Measurements from ENCODE around the gene SARS2. TPM values are rescaled to one million over a fixed set of nuclear protein-coding genes. Genes with fewer than 3 reads are reported as not detected.

The SARS2 gene
- total RNA-seq, 1 donor from 2014 or later = 8.2 TPM

DNA sequence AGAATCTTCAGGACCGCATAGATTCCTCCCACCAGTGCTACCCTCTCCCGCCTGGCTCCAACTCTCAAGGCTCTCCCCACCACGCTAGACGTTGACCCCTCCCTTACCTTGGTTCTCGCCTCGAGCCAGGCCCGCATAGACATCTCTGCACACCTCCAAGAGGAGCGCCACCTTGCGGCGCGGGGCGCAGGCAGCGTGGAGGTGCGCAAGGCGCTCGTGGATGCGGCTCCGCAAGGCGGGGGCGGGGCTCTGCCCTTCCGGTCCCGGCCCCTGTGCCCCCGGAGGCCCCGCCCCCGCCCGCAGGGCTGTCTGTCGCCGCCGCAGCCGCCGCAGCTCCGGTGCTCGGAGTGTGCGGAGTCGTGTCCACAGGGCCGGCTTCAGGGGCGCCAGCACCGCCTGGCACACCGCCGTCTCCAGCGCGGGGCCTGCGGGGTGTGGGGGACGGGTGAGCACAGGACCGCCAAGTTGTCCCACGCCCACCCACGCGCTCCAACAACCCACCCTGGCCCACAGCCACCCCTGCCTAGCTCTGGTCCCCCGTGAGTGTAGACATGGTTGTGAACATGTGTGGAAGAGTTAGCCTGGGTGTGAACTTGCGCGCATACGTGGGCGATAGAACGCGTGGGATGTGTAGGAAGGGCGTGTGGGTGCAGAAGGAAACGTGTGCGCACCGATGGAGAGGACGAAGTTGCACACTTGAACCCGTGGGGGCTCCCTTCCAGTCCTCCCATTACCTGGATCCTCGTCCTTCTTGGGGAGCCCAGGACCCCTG lies 60.5 kb downstream of the SARS2 start:
- peak overlapping the region; percentile 22 for H3K4me3 ChIP-seq (ENCODE audit: low read depth, low read length)
- H3K36me3 ChIP-seq (ENCODE audit: control insufficient read depth, insufficient read depth, low read length) = no peaks in the 10 kb centered on the region
- DNase-seq (ENCODE audit: low read depth) (peak; percentile 44), FAIRE-seq (no peak)
- no peaks in the 10 kb centered on the region for H3K27me3 ChIP-seq (ENCODE audit: control insufficient read depth, insufficient read depth, low read length)
- peak; percentile 89 for TF ChIP-seq CTCF (IDR thresholded peaks at IDR 0.05; ENCODE audit: insufficient read depth, low read length, severe bottlenecking)

GRCh38 chr19:38869160-38869835 lies 61.3 kb downstream of the SARS2 start:
- Histone ChIP-seq H3K27me3 (ENCODE audit: control insufficient read depth, insufficient read depth, low read length) (no peaks in the 10 kb centered on the region), H3K4me3 (ENCODE audit: low read depth, low read length) (peak overlapping the region; percentile 22), H3K36me3 (ENCODE audit: control insufficient read depth, insufficient read depth, low read length) (no peaks in the 10 kb centered on the region)
- DNase-seq (ENCODE audit: low read depth) (no peak), FAIRE-seq (no peak)
- TF ChIP-seq CTCF (IDR thresholded peaks at IDR 0.05; ENCODE audit: insufficient read depth, low read length, severe bottlenecking) = no peak

DNA sequence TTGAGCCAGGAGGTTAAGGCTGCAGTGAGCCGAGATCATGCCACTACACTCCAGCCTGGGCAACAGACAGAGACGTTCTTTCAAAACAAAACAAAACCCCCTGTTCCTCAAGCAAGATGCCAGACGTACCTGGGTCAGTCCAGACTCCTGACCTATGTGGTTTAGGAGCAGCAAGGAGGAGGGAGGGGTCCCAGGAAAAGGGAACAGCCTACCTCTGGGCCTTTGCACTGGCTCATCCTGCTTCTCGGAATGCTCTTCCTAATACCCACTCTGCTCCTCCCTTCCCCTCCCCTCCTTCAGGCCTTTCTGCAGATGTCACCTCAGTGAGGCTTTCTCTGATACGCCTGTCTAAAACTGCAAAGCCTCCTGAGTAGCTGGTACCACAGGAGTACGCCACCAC lies 62.0 kb downstream of the SARS2 start:
- H3K4me3 ChIP-seq (ENCODE audit: low read depth, low read length) = no peak overlapping the region
- DNase-seq (ENCODE audit: low read depth) (no peak), FAIRE-seq (no peak)
- H3K36me3 ChIP-seq (ENCODE audit: control insufficient read depth, insufficient read depth, low read length) = no peaks in the 10 kb centered on the region
- TF ChIP-seq CTCF (IDR thresholded peaks at IDR 0.05; ENCODE audit: insufficient read depth, low read length, severe bottlenecking) = no peak
- no peaks in the 10 kb centered on the region for H3K27me3 ChIP-seq (ENCODE audit: control insufficient read depth, insufficient read depth, low read length)

GRCh38 chr19:38867171-38867780 lies 63.3 kb downstream of the SARS2 start:
- Histone ChIP-seq H3K36me3 (ENCODE audit: control insufficient read depth, insufficient read depth, low read length) (no peaks in the 10 kb centered on the region), H3K27me3 (ENCODE audit: control insufficient read depth, insufficient read depth, low read length) (no peaks in the 10 kb centered on the region), H3K4me3 (ENCODE audit: low read depth, low read length) (no peak overlapping the region)
- DNase-seq (ENCODE audit: low read depth) = no peak
- no peak for FAIRE-seq
- no peak for TF ChIP-seq CTCF (IDR thresholded peaks at IDR 0.05; ENCODE audit: insufficient read depth, low read length, severe bottlenecking)

Other genes starting within 250 kb of the SARS2 start
- 6.6 and 6.8 TPM in 2 replicates for gene CAPN12, start 186.3 kb downstream of the SARS2 start, total RNA-seq
- gene LGALS7, start 157.2 kb downstream of the SARS2 start, total RNA-seq = 11.3 and 406 TPM in 2 replicates
- gene LGALS7B, start 141.6 kb downstream of the SARS2 start, total RNA-seq = 1,636 and 4,049 TPM in 2 replicates
- 0.64 and 1.1 TPM in 2 replicates for gene LGALS4, start 117.8 kb downstream of the SARS2 start, total RNA-seq
- 44.5 and 51.1 TPM in 2 replicates for gene ECH1, start 99.0 kb downstream of the SARS2 start, total RNA-seq
- gene HNRNPL, start 80.8 kb downstream of the SARS2 start, total RNA-seq = 172 and 246 TPM in 2 replicates
- 8.7 and 12.3 TPM in 2 replicates for gene RINL, start 52.5 kb downstream of the SARS2 start, total RNA-seq
- gene SIRT2, start 31.1 kb downstream of the SARS2 start, total RNA-seq = 41.3 and 44.7 TPM in 2 replicates
- gene NFKBIB, start 30.8 kb downstream of the SARS2 start, total RNA-seq = 23.2 and 25.9 TPM in 2 replicates
- gene CCER2, start 18.6 kb downstream of the SARS2 start, total RNA-seq = 0.13 TPM in 1 of 2 replicates, not detected in the other
- 56.5 and 62.4 TPM in 2 replicates for gene MRPS12, start 181 bp upstream of the SARS2 start, total RNA-seq
- gene FBXO17, start 45.0 kb upstream of the SARS2 start, total RNA-seq = 5.0 and 11.6 TPM in 2 replicates
- 5.3 and 5.8 TPM in 2 replicates for gene FBXO27, start 101.8 kb upstream of the SARS2 start, total RNA-seq
- gene ACP7, start 153.6 kb upstream of the SARS2 start, total RNA-seq = 0.53 and 0.77 TPM in 2 replicates
- gene PAK4, start 195.0 kb upstream of the SARS2 start, total RNA-seq = 4.5 and 6.8 TPM in 2 replicates

All from bronchial epithelial cell (primary cell).